Panc1 (cell line): ENCODE measurements around the gene MCU. TPM values are rescaled to one million over a fixed set of nuclear protein-coding genes. Genes with fewer than 3 reads are reported as not detected.

Experiments used
- ATAC-seq: fragments of 200-7000 bp; cut with Tn5 transposase; 2 replicates; pipeline ENCODE4 v1.9.1; 2020; ENCODE audit warnings: mild to moderate bottlenecking, moderate library complexity
- BruUV-seq: library from RNA; stranded (reverse); fragments of 400-500 nt; replicated peaks from 2 replicates; lab custom pipeline; 2021; lab: Mats Ljungman, UMichigan
- CTCF ChIA-PET: fragments of 300-600 bp; sonication (Branson Sonifier 250); formaldehyde crosslinking; loops from one replicate; lab custom pipeline; 2022; ENCODE audit warnings: antibody characterized with exemption; lab: Charles Lee
- POLR2A ChIA-PET: fragments of 300-600 bp; sonication (Branson Sonifier 250); formaldehyde crosslinking; loops from one replicate; lab custom pipeline; 2022; ENCODE audit warnings: antibody characterized with exemption; lab: Charles Lee
- DNase-seq: peaks from one replicate; pipeline ENCODE4 v3.0.0-alpha.2; 2010; ENCODE audit warnings: low read depth, low spot score
- H3K27ac ChIP-seq: 2 replicates; pipeline ENCODE4 v1.5.1; 2011; ENCODE audit warnings: mild to moderate bottlenecking, low read length, inconsistent platforms
- H3K27me3 ChIP-seq: fragments of 200-500 bp; sonication (Bioruptor generic); 2 replicates; pipeline ENCODE4 v1.6.0; 2014; ENCODE audit warnings: low read length, inconsistent platforms; ENCODE audit not compliant: control insufficient read depth, insufficient read depth
- H3K36me3 ChIP-seq: fragments of 200-500 bp; sonication (Bioruptor generic); 2 replicates; pipeline ENCODE4 v1.5.1; 2014; ENCODE audit warnings: inconsistent platforms, mild to moderate bottlenecking, low read length, moderate library complexity; ENCODE audit not compliant: control insufficient read depth, insufficient read depth
- H3K4me1 ChIP-seq: 2 replicates; pipeline ENCODE4 v1.5.1; 2011; ENCODE audit warnings: inconsistent platforms, mild to moderate bottlenecking, low read length, moderate library complexity; ENCODE audit not compliant: control insufficient read depth, insufficient read depth
- H3K4me3 ChIP-seq, 2 experiments: 2 replicates each; pipeline ENCODE4 v1.5.1; 2011 to 2012; ENCODE audit warnings: low read depth in 2 of 2, low read length in 2 of 2, mild to moderate bottlenecking in 2 of 2, inconsistent platforms in 1 of 2, moderate library complexity in 1 of 2
- H3K9me3 ChIP-seq: fragments of 200-500 bp; sonication (Bioruptor generic); 2 replicates; pipeline ENCODE4 v1.5.1; 2014; ENCODE audit warnings: low read depth, mild to moderate bottlenecking, inconsistent platforms, low read length, moderate library complexity; ENCODE audit not compliant: control insufficient read depth, insufficient read depth
- CTCF ChIP-seq: fragments of 450-650 bp; IDR thresholded peaks from 2 replicates; pipeline ENCODE4 v1.5.1; 2017; ENCODE audit warnings: mild to moderate bottlenecking
- POLR2AphosphoS5 ChIP-seq: IDR thresholded peaks from 2 replicates; pipeline ENCODE4 v1.6.1; 2012; ENCODE audit warnings: mild to moderate bottlenecking, low read depth, low read length, moderate library complexity
- REST ChIP-seq, 2 experiments: IDR thresholded peaks; 2 replicates each; pipeline ENCODE4 v1.6.1; 2011 to 2012; ENCODE audit warnings: low read depth in 2 of 2, control low read depth in 1 of 2, low read length in 1 of 2, mild to moderate bottlenecking in 1 of 2, moderate library complexity in 1 of 2; ENCODE audit not compliant: insufficient read depth in 1 of 2
- SIN3A ChIP-seq: IDR thresholded peaks from 2 replicates; pipeline ENCODE4 v1.6.1; 2012; ENCODE audit warnings: low read depth, mild to moderate bottlenecking, low read length, moderate library complexity, borderline replicate concordance; ENCODE audit not compliant: insufficient read depth
- TCF7L2 ChIP-seq: IDR thresholded peaks from 2 replicates; pipeline ENCODE4 v1.6.1; 2011; ENCODE audit warnings: mild to moderate bottlenecking, low read depth, low read length, inconsistent platforms
- in situ Hi-C: cut with HindIII; loops from 2 replicates; pipeline ENCODE4 v1.10.0; 2016; ENCODE audit warnings: low sequenced_read_pairs, low pct_unique_long_range_greater_than_20kb
- intact Hi-C: fragments of 100-400 bp; cut with micrococcal nuclease; formaldehyde crosslinking; loops from one replicate; pipeline ENCODE4 v1.10.0; 2022; ENCODE audit not compliant: unreplicated experiment
- total RNA-seq: library from RNA; stranded (reverse); gene quantifications from one replicate; pipeline ENCODE4 v1.2.1, GENCODE V29; 2021; ENCODE audit not compliant: unreplicated experiment

The MCU gene
- total RNA-seq, 1 experiment from 2014 or later, result 31.6 TPM

GRCh38 chr10:72744566-72744965 lies 52.6 kb downstream of the MCU start:
- Histone ChIP-seq H3K4me1 (no peaks in the 10 kb centered on the region), H3K36me3 (no peaks in the 10 kb centered on the region), H3K27ac (no peak overlapping the region), H3K9me3 (no peaks in the 10 kb centered on the region), H3K4me3 (no peak overlapping the region), H3K27me3 (no peaks in the 10 kb centered on the region)
- ATAC-seq (no peak), DNase-seq (no peak)
- in situ Hi-C loops (no loop called here), intact Hi-C loops (no loop called here)
- ChIA-PET POLR2A (interaction anchor here (0.6 kb wide), 1 partner anchor 352 kb away, joined by 3 read pairs; no protein-coding TSS in a partner anchor), CTCF (interaction anchor here (0.6 to 0.7 kb wide), 2 partner anchors 10 to 285 kb away, joined by 3 to 4 read pairs; no protein-coding TSS in a partner anchor)
- BruUV-seq, result no TSS peak
- TF ChIP-seq CTCF (no peak), POLR2AphosphoS5 (no peak), TCF7L2 (no peak), SIN3A (no peak)

GRCh38 chr10:72746426-72747363 lies 54.8 kb downstream of the MCU start:
- ATAC-seq, result no peak
- H3K27me3 ChIP-seq, result no peaks in the 10 kb centered on the region
- no peaks in the 10 kb centered on the region for H3K4me1 ChIP-seq
- H3K9me3 ChIP-seq, result no peaks in the 10 kb centered on the region
- intact Hi-C loops, result no loop called here
- no peaks in the 10 kb centered on the region for H3K36me3 ChIP-seq
- CTCF ChIA-PET, result no interaction called here
- POLR2A ChIA-PET, result interaction anchor here (0.6 kb wide), 1 partner anchor 68 kb away, joined by 6 read pairs; no protein-coding TSS in a partner anchor
- H3K4me3 ChIP-seq, result no peak overlapping the region
- in situ Hi-C loops, result no loop called here
- no peak for DNase-seq
- no TSS peak for BruUV-seq
- H3K27ac ChIP-seq, result no peak overlapping the region
- TF ChIP-seq CTCF, result no peak
- no peak for TF ChIP-seq REST (IDR thresholded peaks at IDR 0.05; ENCODE audit: insufficient read depth in 1 of 2, low read depth in 2 of 2, low read length in 1 of 2)
- TF ChIP-seq SIN3A, result no peak
- TF ChIP-seq TCF7L2, result no peak
- TF ChIP-seq POLR2AphosphoS5, result no peak
